Measurements from ENCODE around the gene DHRSX. TPM values are rescaled to one million over a fixed set of nuclear protein-coding genes. Genes with fewer than 3 reads are reported as not detected.
"Not testable (repeated sequence)": the region's sequence is repeated elsewhere in the genome, so short reads cannot be mapped to it uniquely, and the experiment has no call there.

DHRSX gene
- total RNA-seq, 4 donors from 2014 or later = 4.4 to 23.8 (median 11.3) TPM

- Histone ChIP-seq H3K36me3 (no peaks in the 10 kb centered on the region), H3K27ac (no peak overlapping the region), H3K4me1 (no peaks in the 10 kb centered on the region), H3K27me3 (no peaks in the 10 kb centered on the region), H3K4me3 (no peak overlapping the region), H3K9me3 (no peaks in the 10 kb centered on the region)
- DNase-seq = no peak
- intact Hi-C loops (cut with DNase I; ENCODE audit: low total_unique reads) = no loop called here
- no peak for TF ChIP-seq POLR2A (IDR thresholded peaks at IDR 0.05)
- TF ChIP-seq CTCF (IDR thresholded peaks at IDR 0.05) = no peak
Measured at GRCh38 chrX:2371026-2371711, 129.6 kb downstream of the DHRSX start.

- Histone ChIP-seq H3K27me3 (no peaks in the 10 kb centered on the region), H3K4me1 (no peaks in the 10 kb centered on the region), H3K36me3 (no peaks in the 10 kb centered on the region), H3K27ac (no peak overlapping the region), H3K4me3 (no peak overlapping the region), H3K9me3 (no peaks in the 10 kb centered on the region)
- TF ChIP-seq CTCF (IDR thresholded peaks at IDR 0.05) (no peak), POLR2A (IDR thresholded peaks at IDR 0.05) (no peak)
- DNase-seq = no peak
- intact Hi-C loops (cut with DNase I; ENCODE audit: low total_unique reads) = no loop called here
Measured at GRCh38 chrX:2370456-2370855, 130.3 kb downstream of the DHRSX start.

- Histone ChIP-seq H3K4me1 (no peaks in the 10 kb centered on the region), H3K36me3 (no peaks in the 10 kb centered on the region), H3K9me3 (no peaks in the 10 kb centered on the region), H3K4me3 (no peak overlapping the region), H3K27ac (no peak overlapping the region), H3K27me3 (no peaks in the 10 kb centered on the region)
- TF ChIP-seq POLR2A (IDR thresholded peaks at IDR 0.05) (no peak), CTCF (IDR thresholded peaks at IDR 0.05) (no peak)
- DNase-seq = no peak
- intact Hi-C loops (cut with DNase I; ENCODE audit: low total_unique reads) = no loop called here
Measured at GRCh38 chrX:2369206-2369605, 131.6 kb downstream of the DHRSX start.

- intact Hi-C loops (cut with DNase I; ENCODE audit: low total_unique reads) = no loop called here
- no peaks in the 10 kb centered on the region for H3K4me1 ChIP-seq
- no peaks in the 10 kb centered on the region for H3K9me3 ChIP-seq
- H3K27me3 ChIP-seq = no peaks in the 10 kb centered on the region
- no peak overlapping the region for H3K4me3 ChIP-seq
- H3K36me3 ChIP-seq = no peaks in the 10 kb centered on the region
- no peak overlapping the region for H3K27ac ChIP-seq
- DNase-seq = no peak
- no peak for TF ChIP-seq CTCF (IDR thresholded peaks at IDR 0.05)
- no peak for TF ChIP-seq POLR2A (IDR thresholded peaks at IDR 0.05)
Measured at GRCh38 chrX:2360731-2361130, 140.0 kb downstream of the DHRSX start.

GRCh38 chrX:2359522-2359921 is 141.3 kb downstream of the DHRSX start:
- H3K27ac ChIP-seq; H3K36me3 ChIP-seq; intact Hi-C loops (cut with DNase I; ENCODE audit: low total_unique reads); H3K27me3 ChIP-seq; DNase-seq; H3K9me3 ChIP-seq; H3K4me1 ChIP-seq; H3K4me3 ChIP-seq: not testable (repeated sequence)
